ENCODE measurements around the gene CDR2L.

Gene CDR2L

DNA sequence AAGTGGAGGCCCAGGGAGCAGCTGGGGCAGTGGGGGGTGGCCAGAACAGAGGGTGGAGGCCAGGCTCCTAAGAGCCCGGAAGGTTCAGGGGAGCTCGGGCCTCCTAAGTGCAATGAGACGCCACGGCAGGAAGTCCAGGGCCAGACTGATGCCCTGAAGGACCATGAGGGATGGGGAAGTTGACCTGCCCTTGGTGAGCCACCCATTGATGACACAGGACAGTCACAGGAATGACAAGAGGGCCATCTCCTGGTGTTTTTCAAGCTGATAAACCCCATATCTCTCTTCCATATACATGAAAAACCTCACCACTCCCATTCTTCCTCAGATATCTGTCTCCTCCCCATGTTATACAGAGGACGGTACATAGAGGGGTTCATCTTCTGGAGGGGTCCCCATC is 19.2 kb downstream of the CDR2L start:
- no peaks in the 10 kb centered on the region; the same call in 1 of the 2 replicates for H3K27me3 ChIP-seq (replicated peaks; ENCODE audit: control insufficient read depth, insufficient read depth, low read length)
- H3K36me3 ChIP-seq (ENCODE audit: control insufficient read depth, insufficient read depth, low read length) = no peaks in the 10 kb centered on the region
- TF ChIP-seq, protein P1, sequence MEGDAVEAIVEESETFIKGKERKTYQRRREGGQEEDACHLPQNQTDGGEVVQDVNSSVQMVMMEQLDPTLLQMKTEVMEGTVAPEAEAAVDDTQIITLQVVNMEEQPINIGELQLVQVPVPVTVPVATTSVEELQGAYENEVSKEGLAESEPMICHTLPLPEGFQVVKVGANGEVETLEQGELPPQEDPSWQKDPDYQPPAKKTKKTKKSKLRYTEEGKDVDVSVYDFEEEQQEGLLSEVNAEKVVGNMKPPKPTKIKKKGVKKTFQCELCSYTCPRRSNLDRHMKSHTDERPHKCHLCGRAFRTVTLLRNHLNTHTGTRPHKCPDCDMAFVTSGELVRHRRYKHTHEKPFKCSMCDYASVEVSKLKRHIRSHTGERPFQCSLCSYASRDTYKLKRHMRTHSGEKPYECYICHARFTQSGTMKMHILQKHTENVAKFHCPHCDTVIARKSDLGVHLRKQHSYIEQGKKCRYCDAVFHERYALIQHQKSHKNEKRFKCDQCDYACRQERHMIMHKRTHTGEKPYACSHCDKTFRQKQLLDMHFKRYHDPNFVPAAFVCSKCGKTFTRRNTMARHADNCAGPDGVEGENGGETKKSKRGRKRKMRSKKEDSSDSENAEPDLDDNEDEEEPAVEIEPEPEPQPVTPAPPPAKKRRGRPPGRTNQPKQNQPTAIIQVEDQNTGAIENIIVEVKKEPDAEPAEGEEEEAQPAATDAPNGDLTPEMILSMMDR (IDR thresholded peaks at IDR 0.05; ENCODE audit: insufficient read depth, low read length, poor library complexity, severe bottlenecking) = no peak
- no peak overlapping the region for H3K4me3 ChIP-seq (replicated peaks; ENCODE audit: low read depth, low read length)
- DNase-seq (ENCODE audit: extremely low read depth, insufficient read length) = no peak

DNA sequence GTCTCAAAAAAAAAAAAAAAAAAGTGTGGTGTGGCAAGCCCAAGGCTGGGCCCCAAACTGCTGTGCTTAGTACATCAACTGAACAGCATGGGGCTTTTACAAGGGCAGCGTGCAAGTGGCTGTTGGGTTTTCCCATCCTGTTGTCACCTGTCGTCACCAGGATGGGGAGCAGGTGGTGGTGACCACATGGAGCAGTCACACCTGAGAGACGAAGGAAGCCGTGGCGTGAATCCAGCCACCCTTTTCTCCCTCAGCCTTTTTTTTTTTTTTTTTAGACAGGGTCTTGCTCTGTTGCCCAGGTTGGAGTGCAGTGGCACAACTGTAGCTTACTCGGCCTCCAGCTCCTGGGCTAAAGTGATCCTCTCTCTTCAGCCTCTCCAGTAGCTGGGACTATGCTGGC is 20.9 kb downstream of the CDR2L start:
- DNase-seq (ENCODE audit: extremely low read depth, insufficient read length) = no peak
- H3K36me3 ChIP-seq (ENCODE audit: control insufficient read depth, insufficient read depth, low read length) = no peaks in the 10 kb centered on the region
- TF ChIP-seq, protein P1 (IDR thresholded peaks at IDR 0.05; ENCODE audit: insufficient read depth, low read length, poor library complexity, severe bottlenecking) = no peak
- no peak overlapping the region for H3K4me3 ChIP-seq (replicated peaks; ENCODE audit: low read depth, low read length)
- H3K27me3 ChIP-seq (replicated peaks; ENCODE audit: control insufficient read depth, insufficient read depth, low read length) = no peaks in the 10 kb centered on the region

DNA sequence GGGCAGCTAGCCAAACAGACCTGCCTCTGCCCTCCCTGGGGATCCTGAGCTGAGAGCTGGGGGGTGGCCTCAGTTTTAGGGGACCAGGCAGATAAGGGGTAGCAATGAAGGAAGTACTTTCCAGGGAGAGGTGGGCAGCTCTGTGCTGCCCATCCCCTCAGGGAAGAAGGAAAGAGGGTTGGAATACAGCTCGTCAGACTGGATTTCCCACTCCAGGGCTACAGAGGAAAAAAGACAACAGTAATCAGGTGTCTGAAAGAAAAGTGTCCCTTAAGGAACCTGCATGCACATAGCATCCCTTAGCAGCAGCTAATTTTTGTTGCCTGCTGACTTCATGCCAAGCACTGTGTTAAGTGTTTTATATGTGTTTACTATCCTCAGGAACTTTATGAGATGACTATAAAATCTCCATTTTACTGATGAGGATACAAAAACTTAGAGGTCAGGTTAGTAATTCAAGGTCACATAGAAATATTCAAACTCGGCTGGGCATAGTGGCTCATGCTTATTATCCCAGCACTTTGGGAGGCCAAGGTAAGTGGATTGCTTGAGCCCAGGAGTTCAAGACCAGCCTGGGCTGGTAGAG is 21.8 kb downstream of the CDR2L start:
- no peak overlapping the region for H3K4me3 ChIP-seq (replicated peaks; ENCODE audit: low read depth, low read length)
- DNase-seq (ENCODE audit: extremely low read depth, insufficient read length) = no peak
- no peaks in the 10 kb centered on the region for H3K27me3 ChIP-seq (replicated peaks; ENCODE audit: control insufficient read depth, insufficient read depth, low read length)
- no peaks in the 10 kb centered on the region for H3K36me3 ChIP-seq (ENCODE audit: control insufficient read depth, insufficient read depth, low read length)
- TF ChIP-seq, protein P1 (IDR thresholded peaks at IDR 0.05; ENCODE audit: insufficient read depth, low read length, poor library complexity, severe bottlenecking) = no peak

DNA sequence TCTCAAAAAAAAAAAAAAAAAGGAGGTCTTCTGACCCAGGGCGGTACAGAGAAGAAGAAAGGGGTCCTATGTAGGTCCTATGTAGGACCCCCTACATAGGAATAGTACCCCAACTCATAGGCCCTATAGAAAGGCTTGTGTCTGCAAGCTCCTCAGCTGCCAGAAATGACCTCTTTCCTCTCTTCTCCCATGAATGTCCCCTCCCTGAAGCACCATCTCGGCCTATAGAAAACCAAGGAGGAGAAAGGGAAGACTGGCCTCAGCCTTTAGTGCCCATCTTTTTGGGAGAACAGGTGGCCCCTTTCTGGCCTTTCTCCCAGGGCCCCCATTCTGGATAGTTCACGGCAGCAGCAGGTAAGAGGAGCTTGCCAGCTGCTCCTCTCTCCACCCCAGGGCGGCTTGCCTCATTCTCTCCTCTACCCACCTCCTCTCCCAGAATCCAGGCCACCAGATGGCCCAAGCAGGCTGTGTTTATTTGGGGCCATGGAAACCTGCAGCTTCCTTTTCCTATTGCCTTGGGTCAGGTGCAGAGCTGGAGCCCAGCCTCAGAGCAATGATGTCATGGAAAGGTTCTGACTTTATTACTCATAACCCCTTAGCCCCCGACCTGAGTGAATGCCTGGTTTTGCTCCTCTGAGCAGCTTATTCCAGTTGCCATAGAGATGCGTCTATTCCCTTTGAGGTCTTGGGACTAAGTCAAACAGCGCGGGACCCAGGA is 23.4 kb downstream of the CDR2L start:
- Histone ChIP-seq H3K27me3 (replicated peaks; ENCODE audit: control insufficient read depth, insufficient read depth, low read length) (no peaks in the 10 kb centered on the region), H3K4me3 (replicated peaks; ENCODE audit: low read depth, low read length) (no peak overlapping the region), H3K36me3 (ENCODE audit: control insufficient read depth, insufficient read depth, low read length) (no peaks in the 10 kb centered on the region)
- DNase-seq (ENCODE audit: extremely low read depth, insufficient read length) = no peak
- TF ChIP-seq, protein P1 (IDR thresholded peaks at IDR 0.05; ENCODE audit: insufficient read depth, low read length, poor library complexity, severe bottlenecking) = no peak

DNA sequence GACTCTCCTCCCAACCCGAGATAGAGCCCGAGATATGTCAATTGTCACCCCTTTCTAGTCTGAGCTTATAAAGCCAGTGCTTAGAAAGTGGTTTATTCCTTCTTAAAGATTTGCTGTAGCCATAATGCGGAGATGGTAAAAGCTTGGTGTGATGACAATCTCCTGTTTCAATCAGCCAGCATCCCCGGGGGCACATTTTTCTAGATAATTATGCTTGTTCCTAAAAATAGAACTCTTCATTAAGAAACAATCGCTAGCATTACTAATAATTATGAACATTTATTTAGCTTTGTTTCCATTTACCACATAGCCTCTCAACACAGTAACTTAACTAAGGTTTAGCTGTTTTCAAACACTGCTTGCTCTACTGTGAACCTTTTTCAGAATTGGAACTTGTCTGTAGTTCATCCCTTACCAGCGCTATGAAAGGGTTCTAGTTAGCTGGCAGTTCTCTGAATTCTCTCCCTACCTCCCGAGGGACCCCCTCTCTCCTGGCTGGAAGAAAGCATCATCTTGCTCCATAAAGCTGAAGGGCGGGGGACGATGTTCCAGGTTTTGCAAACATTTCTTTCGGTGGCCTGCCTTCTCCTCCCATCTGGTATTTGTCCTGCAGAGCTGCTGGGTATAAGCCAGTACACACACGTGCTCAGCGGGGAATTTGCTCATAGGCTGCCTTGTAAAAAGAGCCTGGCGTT is 24.1 kb downstream of the CDR2L start:
- H3K4me3 ChIP-seq (replicated peaks; ENCODE audit: low read depth, low read length) = no peak overlapping the region
- H3K27me3 ChIP-seq (replicated peaks; ENCODE audit: control insufficient read depth, insufficient read depth, low read length) = no peaks in the 10 kb centered on the region
- DNase-seq (ENCODE audit: extremely low read depth, insufficient read length) = no peak
- H3K36me3 ChIP-seq (ENCODE audit: control insufficient read depth, insufficient read depth, low read length) = peaks cover 3% of the 10 kb centered on the region
- TF ChIP-seq, protein P1 (IDR thresholded peaks at IDR 0.05; ENCODE audit: insufficient read depth, low read length, poor library complexity, severe bottlenecking) = no peak

Data from GM06990 (cell line).